AG10803 (cell line): ENCODE results near the gene METTL9.
"Not testable (repeated sequence)": the region's sequence is repeated elsewhere in the genome, so short reads cannot be mapped to it uniquely, and the experiment has no call there.

Source experiments
- DNase-seq: peaks from one replicate; pipeline ENCODE4 v3.0.0; 2010; ENCODE audit warnings: low read depth
- H3K4me3 ChIP-seq: 2 replicates; pipeline ENCODE4 v1.5.1; 2011; ENCODE audit warnings: mild to moderate bottlenecking, low read length, control low read depth
- TF ChIP-seq, protein P1 (sequence below): conservative IDR thresholded peaks from 2 replicates; pipeline ENCODE4 v1.5.1; 2011; ENCODE audit warnings: mild to moderate bottlenecking, low read length, control low read depth, inconsistent platforms

The METTL9 gene

DNA sequence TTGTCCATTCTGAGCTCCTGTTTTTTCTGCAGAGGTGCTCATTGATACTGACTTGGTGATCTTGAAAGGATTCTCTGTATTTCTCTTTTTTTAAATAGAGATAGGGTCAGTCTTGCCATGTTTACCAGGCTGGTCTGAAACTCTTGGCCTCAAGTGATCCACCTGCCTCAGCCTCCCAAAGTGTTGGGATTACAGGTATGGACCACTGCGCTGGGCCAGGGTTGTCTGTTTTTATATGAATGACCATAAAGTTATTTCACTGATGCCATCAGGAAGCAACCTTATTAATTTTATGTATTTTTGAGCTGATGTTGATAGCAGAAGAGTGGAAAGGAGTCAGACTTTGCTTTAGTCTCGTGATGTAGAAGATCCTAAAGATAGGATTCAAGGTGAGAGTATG, 35.7 kb upstream of the METTL9 start:
- TF ChIP-seq, protein P1, sequence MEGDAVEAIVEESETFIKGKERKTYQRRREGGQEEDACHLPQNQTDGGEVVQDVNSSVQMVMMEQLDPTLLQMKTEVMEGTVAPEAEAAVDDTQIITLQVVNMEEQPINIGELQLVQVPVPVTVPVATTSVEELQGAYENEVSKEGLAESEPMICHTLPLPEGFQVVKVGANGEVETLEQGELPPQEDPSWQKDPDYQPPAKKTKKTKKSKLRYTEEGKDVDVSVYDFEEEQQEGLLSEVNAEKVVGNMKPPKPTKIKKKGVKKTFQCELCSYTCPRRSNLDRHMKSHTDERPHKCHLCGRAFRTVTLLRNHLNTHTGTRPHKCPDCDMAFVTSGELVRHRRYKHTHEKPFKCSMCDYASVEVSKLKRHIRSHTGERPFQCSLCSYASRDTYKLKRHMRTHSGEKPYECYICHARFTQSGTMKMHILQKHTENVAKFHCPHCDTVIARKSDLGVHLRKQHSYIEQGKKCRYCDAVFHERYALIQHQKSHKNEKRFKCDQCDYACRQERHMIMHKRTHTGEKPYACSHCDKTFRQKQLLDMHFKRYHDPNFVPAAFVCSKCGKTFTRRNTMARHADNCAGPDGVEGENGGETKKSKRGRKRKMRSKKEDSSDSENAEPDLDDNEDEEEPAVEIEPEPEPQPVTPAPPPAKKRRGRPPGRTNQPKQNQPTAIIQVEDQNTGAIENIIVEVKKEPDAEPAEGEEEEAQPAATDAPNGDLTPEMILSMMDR = no peak
- no peak for DNase-seq
- no peak overlapping the region for H3K4me3 ChIP-seq

DNA sequence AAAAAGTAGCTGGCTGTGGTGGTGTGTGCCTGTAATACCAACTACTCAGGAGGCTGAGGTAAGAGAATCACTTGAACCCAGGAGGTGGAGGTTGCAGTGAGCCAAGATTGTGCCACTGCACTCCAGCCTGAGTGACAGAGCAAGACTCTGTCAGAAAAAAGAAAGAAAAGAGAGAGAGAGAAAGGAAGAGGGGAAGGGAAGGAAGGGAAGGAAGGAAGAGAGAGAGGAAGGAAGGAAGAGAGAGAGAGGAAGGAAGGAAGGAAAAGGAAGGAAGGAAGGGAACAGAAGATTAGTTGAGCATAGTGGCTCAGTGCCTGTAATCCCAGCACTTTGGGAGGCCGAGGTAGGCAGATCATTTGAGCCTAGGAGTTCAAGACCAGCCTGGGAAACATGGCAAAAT, 35.0 kb upstream of the METTL9 start:
- DNase-seq, H3K4me3 ChIP-seq: not testable (repeated sequence)

DNA sequence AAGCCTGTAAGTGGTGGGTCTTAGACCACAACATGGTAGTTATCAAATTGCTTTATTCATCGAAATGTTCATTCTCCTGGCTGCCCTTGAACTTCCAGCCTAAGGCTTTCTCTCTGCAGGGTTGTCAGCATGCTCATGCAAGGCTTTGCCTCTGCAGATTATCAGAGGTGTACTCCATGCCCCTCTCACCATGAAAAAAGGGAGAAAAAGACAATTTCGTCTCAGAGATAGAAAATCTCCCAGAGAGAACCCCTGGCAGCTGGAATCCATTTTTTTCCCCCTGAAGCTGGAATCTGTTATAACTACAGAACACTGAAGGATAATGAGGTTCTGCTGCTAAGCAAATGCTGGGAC, 33.9 kb upstream of the METTL9 start:
- TF ChIP-seq, protein P1 = no peak
- H3K4me3 ChIP-seq = no peak overlapping the region
- DNase-seq = no peak

DNA sequence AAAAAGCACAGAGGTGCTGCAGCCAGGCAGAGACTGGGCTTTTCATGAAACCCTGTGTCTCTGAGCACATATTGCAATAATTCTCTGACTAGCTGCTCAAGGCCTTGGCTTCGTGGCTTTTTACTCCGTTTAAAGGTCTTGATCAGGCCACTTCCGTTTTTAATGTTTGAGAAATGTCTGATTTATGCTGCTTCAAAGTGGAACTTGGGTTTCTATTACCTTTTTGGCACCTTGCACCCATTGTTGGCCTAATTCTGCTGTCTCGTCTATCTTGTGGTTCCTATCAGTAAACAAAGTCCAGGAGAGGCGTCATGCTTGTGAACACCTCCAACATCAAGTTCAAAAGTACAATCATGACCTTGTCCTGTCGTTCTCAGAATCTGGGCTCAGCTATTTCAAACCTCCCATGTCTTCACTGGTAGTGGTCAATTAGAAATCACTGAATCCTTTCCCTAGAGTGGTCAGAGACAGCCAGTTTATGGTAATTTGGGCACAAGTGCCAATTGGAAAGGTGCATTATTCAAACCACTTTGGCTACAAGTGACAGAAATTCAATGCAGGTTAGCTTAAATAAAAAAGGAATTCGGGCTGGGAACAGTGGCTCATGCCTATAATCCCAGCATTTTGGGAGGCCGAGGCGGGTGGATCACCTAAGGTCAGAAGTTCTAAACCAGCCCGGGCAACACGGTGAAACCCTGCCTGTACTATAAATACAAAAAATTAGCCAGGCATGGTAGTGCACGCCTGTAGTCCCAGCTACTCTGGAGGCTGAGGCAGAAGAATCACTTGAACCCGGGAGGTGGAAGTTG, 33.3 kb upstream of the METTL9 start:
- no peak for DNase-seq
- TF ChIP-seq, protein P1 = no peak
- H3K4me3 ChIP-seq = no peak overlapping the region

DNA sequence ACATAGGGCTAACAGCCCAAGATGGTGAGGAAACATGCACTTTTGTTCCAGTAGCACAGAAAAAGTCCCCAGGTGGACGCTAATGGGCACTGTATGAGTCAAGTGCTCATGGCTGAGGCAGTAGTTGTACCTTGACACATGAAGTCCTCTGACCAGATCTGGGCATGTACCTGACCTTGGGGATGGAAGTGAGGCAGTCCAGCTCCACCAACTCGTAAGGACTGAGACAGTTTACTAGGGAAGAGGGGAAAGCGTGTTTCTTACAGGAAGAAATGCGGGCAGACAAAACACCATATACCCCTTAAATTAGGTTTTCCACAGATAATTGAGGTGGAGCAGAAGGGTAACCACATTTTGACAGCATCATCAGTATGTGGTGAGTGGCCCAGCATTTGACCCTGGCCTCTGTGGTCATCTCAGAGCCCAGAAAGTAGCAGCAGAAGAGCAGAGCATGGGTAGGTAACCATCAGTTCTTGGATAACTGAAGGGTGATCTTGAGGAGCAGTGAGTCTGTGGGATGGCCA, 32.4 kb upstream of the METTL9 start:
- H3K4me3 ChIP-seq = no peak overlapping the region
- DNase-seq = no peak
- TF ChIP-seq, protein P1 = no peak

DNA sequence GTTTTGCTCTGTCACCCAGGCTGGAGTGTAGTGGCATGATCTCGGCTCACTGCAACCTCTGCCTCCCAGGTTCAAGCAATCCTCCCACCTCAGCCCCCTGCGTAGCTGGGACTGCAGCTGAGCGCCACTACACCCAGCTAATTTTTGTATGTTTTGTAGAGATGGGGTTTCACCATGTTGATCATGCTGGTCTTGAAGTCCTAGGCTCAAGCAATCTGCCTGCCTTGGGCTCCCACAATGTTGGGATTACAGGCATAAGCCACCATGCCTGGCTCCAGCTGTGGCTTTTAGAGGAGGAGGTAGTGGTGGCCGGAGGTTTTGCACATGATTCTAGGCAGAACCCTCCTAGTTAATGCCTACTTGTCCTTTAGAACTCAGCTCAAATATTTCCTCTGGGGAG, 31.9 kb upstream of the METTL9 start:
- not testable (repeated sequence) for DNase-seq

DNA sequence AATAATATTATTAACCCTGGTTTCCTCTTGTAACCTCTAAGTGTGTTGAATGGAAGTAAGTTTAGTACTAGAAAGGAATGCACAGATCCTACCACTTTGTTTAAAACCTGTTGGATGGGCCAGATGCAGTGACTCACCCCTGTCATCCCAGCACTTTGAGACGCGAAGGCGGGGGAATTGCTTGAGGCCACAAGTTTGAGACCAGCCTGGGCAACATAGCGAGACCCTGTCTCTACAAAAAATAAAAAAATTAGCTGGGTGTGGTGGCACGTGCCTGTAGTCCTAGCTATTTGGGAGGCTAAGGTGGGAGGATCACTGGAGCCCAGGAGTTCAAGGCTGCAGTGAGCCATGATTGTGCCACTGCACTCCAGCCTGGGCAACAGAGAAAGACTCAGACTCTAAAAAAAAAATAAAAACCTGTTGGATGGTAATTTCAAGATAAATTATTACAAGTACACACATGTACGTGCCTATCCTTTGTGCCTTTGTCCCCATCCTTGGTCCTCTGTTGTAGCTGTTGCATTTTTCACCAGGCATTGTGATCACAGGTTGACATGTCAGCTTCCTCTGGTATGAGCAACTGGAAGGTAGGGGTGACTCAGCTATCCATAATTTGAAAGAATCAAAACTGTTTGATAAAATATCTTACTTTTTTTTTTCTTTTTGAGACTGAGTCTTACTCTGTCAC, 30.7 kb upstream of the METTL9 start:
- TF ChIP-seq, protein P1 = no peak
- no peak overlapping the region for H3K4me3 ChIP-seq
- no peak for DNase-seq

More for the DNA sequence above, 31.9 kb upstream of the METTL9 start:
- not testable (repeated sequence) for H3K4me3 ChIP-seq

DNA sequence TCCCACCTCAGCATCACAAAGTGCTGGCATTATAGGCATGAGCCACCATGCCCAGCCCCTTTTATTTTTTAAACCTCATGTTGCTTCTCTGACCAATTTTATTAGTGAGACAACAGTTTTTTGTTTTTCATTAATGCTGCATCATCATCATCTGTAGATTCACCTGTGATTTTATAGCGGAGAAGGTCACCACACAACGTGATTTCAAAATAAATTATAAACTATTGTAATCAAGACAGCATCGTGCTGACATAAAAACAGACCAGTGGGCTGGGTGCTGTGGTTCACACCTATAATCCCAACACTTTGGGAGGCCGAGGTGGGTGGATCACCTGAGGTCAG, 28.7 kb upstream of the METTL9 start:
- DNase-seq = no peak
- TF ChIP-seq, protein P1 = no peak
- H3K4me3 ChIP-seq = no peak overlapping the region

DNA sequence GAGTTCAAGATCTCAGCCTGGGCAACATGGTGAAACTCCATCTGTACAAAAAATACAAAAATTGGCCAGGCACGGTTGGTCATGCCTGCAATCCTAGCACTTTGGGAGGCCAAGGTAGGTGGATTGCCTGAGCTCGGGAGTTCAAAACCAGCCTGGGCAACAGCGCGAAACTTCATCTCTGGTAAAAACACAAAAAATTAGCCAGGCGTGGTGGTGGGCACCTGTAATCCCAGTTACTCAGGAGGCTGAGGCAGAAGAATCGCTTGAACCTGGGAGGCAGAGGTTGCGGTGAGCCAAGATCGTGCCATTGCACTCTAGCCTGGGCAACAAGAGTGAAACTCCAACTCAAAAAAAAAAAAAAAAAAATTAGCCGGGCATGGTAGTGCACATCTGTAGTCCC, 25.9 kb upstream of the METTL9 start:
- not testable (repeated sequence) for DNase-seq

More for the DNA sequence above, 25.9 kb upstream of the METTL9 start:
- not testable (repeated sequence) for H3K4me3 ChIP-seq
